ENCODE results near the gene CPLX4. TPM values are rescaled to one million over a fixed set of nuclear protein-coding genes. Genes with fewer than 3 reads are reported as not detected.

Gene CPLX4
- total and polyA plus RNA-seq, 9 donors, result not detected

DNA sequence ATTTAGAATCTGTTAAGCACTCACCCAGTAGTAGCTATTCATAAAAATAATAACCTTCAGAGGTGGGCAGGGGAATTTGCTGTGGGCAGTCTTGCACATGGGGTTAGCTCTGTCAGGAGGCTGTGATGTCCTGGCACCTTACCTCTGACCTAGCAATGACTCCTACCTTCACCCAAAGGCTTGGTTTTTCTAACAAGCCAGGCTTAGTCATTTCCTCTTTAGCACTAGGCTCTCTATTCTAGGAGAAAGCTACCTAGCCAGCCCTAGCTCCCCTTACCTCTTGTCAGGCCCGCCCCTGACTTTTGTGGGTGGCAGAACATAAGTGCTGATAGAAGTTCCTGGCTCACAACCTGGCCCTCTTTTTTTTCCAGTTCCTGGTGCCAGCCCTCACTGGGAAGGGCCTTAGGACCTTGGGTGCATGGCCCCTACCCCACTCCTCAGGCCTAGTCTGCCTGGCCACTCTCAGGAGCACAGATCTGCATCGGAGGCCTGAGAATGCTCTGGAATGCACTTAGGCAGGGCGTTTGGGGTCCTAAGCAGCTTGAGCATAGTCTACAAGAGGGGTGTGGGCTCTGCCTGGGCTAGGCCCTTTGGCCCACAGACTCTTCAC is 17.7 kb downstream of the CPLX4 start:
- 82 to 86% (median 85%) methylated on average over 3 of the region's 3 CpGs for WGBS, 3 donors
- DNase-seq, result no peak
- intact Hi-C loops (cut with DNase I), result loop anchor here in 1 of 4 donors (10.0 kb wide), 1 partner anchor 114 kb away; no protein-coding TSS in a partner anchor

DNA sequence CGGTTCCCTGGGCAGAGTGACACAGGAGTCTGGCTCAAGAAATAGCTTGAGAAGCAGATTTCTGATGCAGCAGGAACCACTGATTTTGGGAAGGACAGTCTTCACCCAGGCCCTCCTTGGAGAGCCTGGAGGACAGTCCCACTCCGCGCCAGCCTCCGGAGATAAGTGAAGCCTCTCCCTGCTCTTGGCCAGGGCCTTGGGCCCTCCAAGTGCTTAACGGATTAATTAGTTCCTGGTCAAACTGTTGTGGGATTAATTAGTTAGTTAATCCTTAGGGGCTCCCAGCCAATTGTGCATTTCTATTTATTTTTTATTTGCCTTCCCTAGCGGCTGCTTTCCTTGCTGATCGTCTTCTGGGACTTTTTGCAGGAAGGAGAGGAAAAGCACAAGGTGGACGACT is 19.6 kb downstream of the CPLX4 start:
- no peaks in the 10 kb centered on the region for H3K27me3 ChIP-seq
- no peaks in the 10 kb centered on the region for H3K9me3 ChIP-seq
- no peaks in the 10 kb centered on the region for H3K36me3 ChIP-seq
- H3K4me1 ChIP-seq (ENCODE audit: insufficient read depth), result no peaks in the 10 kb centered on the region
- no peak for DNase-seq
- TF ChIP-seq EP300 (IDR thresholded peaks at IDR 0.05) (no peak), POLR2A (IDR thresholded peaks at IDR 0.05) (no peak)
- TF ChIP-seq, protein P1, sequence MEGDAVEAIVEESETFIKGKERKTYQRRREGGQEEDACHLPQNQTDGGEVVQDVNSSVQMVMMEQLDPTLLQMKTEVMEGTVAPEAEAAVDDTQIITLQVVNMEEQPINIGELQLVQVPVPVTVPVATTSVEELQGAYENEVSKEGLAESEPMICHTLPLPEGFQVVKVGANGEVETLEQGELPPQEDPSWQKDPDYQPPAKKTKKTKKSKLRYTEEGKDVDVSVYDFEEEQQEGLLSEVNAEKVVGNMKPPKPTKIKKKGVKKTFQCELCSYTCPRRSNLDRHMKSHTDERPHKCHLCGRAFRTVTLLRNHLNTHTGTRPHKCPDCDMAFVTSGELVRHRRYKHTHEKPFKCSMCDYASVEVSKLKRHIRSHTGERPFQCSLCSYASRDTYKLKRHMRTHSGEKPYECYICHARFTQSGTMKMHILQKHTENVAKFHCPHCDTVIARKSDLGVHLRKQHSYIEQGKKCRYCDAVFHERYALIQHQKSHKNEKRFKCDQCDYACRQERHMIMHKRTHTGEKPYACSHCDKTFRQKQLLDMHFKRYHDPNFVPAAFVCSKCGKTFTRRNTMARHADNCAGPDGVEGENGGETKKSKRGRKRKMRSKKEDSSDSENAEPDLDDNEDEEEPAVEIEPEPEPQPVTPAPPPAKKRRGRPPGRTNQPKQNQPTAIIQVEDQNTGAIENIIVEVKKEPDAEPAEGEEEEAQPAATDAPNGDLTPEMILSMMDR (IDR thresholded peaks at IDR 0.05), result no peak
- H3K4me3 ChIP-seq, result no peak overlapping the region
- 49 to 71% (median 53%) methylated on average over 8 of the region's 8 CpGs for WGBS, 3 donors
- intact Hi-C loops (cut with DNase I), result no loop called here
- no peak overlapping the region for H3K27ac ChIP-seq

More for the DNA sequence above, 17.7 kb downstream of the CPLX4 start:
- Histone ChIP-seq H3K27me3 (no peaks in the 10 kb centered on the region), H3K36me3 (no peaks in the 10 kb centered on the region), H3K9me3 (no peaks in the 10 kb centered on the region), H3K4me1 (ENCODE audit: insufficient read depth) (no peaks in the 10 kb centered on the region), H3K4me3 (no peak overlapping the region), H3K27ac (no peak overlapping the region)
- TF ChIP-seq EP300 (IDR thresholded peaks at IDR 0.05) (no peak), POLR2A (IDR thresholded peaks at IDR 0.05) (no peak)
- TF ChIP-seq, protein P1 (IDR thresholded peaks at IDR 0.05), result no peak

DNA sequence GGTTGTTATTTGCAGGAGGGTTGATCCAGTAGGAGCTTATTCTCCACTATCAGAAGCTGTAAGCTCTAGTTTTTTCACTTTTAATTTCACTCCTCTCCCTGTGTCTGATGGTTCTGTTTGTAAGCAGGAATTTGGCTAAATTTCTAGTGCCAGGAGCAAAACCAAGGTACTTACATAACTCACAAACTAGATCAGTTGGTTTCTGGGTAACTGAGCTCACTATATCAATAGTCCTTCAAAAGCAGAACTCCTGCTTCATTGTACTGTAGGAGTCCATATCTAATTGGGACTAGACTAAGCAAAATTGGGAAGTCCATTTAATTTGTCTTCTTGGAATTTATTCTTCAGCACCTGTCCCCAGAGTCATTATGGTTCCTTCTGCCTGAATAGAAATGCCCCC is 25.1 kb downstream of the CPLX4 start:
- TF ChIP-seq POLR2A (IDR thresholded peaks at IDR 0.05), result no peak
- TF ChIP-seq, protein P1 (IDR thresholded peaks at IDR 0.05), result no peak
- no peak for TF ChIP-seq EP300 (IDR thresholded peaks at IDR 0.05)
- intact Hi-C loops (cut with DNase I), result no loop called here
- no peaks in the 10 kb centered on the region for H3K27me3 ChIP-seq
- DNase-seq, result no peak
- H3K4me1 ChIP-seq (ENCODE audit: insufficient read depth), result no peaks in the 10 kb centered on the region
- H3K36me3 ChIP-seq, result no peaks in the 10 kb centered on the region
- no peak overlapping the region for H3K4me3 ChIP-seq
- H3K27ac ChIP-seq, result no peak overlapping the region
- H3K9me3 ChIP-seq, result no peaks in the 10 kb centered on the region

DNA sequence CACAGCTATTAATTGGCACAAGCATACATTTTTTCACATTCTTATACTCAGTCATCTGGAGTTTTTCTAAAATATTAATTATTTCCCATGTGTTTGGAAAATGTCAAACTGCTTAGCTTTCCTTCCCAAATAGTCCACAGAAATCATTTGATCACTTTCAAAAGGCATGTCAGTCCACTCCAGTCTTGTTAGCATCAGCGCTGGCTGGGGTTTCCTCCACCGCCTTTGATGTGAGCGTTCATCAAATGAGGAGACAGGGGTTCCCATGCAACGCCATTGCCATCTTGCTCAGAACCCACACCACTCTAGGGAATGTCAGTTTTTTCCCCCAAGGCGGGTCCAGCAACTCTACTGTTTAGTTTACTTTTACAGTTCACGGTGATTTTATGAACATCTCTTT is 32.1 kb downstream of the CPLX4 start:
- no peaks in the 10 kb centered on the region for H3K27me3 ChIP-seq
- intact Hi-C loops (cut with DNase I), result no loop called here

More for the DNA sequence above, 32.1 kb downstream of the CPLX4 start:
- Histone ChIP-seq H3K4me3 (no peak overlapping the region), H3K9me3 (no peaks in the 10 kb centered on the region), H3K36me3 (no peaks in the 10 kb centered on the region), H3K27ac (no peak overlapping the region), H3K4me1 (ENCODE audit: insufficient read depth) (no peaks in the 10 kb centered on the region)
- WGBS, 3 donors, result 68 to 74% (median 68%) methylated on average over 6 of the region's 6 CpGs
- TF ChIP-seq POLR2A (IDR thresholded peaks at IDR 0.05) (no peak), EP300 (IDR thresholded peaks at IDR 0.05) (no peak)
- TF ChIP-seq, protein P1 (IDR thresholded peaks at IDR 0.05), result no peak
- DNase-seq, result no peak

All from ovary (tissue), 9 donors.